NCI-H748 treated with DMSO at 0.1 percent for 48 hours (cell line): ENCODE measurements around the gene OR51L1.

ENCODE experiments used
- DNase-seq: peaks from one replicate; lab custom pipeline; 2025; lab: John Stamatoyannopoulos, UW

OR51L1 gene

GRCh38 chr11:5046754-5047330, 52.2 kb downstream of the OR51L1 start:
- DNase-seq = no peak
